OCI-LY7 (cell line): Measurements from ENCODE around the gene NPAP1.

Experiments used
- EZH2phosphoT487 ChIP-seq: fragments of 200-600 bp; sonication (generic); IDR thresholded peaks from 2 replicates; pipeline ENCODE4 v1.6.1; 2018; ENCODE audit warnings: low read depth, borderline replicate concordance, mild to moderate bottlenecking, mixed run types, antibody characterized with exemption, low read length, moderate library complexity, mixed read lengths
- TF ChIP-seq, protein P1 (sequence below): fragments of 200-600 bp; sonication (generic); conservative IDR thresholded peaks from 2 replicates; pipeline ENCODE4 v1.5.1; 2014; ENCODE audit warnings: mild to moderate bottlenecking, antibody characterized with exemption, low read length, moderate library complexity, mixed read lengths

DNA sequence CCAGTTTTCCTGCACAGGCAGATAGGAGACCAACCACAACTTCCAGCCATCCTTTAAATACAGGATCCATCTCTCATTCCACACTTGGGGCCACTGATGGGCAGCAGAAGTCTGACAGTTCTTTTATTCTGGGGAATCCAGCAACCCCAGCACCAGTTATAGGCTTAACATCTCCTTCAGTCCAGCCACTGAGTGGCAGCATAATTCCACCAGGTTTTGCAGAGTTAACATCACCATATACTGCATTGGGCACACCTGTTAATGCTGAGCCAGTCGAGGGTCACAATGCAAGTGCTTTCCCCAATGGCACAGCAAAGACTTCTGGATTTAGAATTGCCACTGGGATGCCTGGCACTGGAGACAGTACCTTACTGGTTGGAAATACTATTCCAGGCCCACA is 2.9 kb downstream of the NPAP1 start:
- TF ChIP-seq, protein P1, sequence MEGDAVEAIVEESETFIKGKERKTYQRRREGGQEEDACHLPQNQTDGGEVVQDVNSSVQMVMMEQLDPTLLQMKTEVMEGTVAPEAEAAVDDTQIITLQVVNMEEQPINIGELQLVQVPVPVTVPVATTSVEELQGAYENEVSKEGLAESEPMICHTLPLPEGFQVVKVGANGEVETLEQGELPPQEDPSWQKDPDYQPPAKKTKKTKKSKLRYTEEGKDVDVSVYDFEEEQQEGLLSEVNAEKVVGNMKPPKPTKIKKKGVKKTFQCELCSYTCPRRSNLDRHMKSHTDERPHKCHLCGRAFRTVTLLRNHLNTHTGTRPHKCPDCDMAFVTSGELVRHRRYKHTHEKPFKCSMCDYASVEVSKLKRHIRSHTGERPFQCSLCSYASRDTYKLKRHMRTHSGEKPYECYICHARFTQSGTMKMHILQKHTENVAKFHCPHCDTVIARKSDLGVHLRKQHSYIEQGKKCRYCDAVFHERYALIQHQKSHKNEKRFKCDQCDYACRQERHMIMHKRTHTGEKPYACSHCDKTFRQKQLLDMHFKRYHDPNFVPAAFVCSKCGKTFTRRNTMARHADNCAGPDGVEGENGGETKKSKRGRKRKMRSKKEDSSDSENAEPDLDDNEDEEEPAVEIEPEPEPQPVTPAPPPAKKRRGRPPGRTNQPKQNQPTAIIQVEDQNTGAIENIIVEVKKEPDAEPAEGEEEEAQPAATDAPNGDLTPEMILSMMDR: no peak
- TF ChIP-seq EZH2phosphoT487: no peak
